SU-DHL-6 (cell line): Measurements from ENCODE around the gene RIMBP2.

Experiments used
- CTCF ChIP-seq: fragments of 200-600 bp; sonication (generic); IDR thresholded peaks from one replicate; pipeline ENCODE4 v1.5.1; 2017; ENCODE audit warnings: antibody characterized with exemption, mild to moderate bottlenecking, low read length, moderate library complexity; ENCODE audit not compliant: insufficient read depth, poor library complexity, severe bottlenecking
- EZH2phosphoT487 ChIP-seq: fragments of 200-600 bp; sonication (generic), shearing (Covaris generic); conservative IDR thresholded peaks from 2 replicates; pipeline ENCODE4 v1.6.1; 2018; ENCODE audit warnings: mild to moderate bottlenecking, antibody characterized with exemption, low read length, moderate library complexity, mixed read lengths

DNA sequence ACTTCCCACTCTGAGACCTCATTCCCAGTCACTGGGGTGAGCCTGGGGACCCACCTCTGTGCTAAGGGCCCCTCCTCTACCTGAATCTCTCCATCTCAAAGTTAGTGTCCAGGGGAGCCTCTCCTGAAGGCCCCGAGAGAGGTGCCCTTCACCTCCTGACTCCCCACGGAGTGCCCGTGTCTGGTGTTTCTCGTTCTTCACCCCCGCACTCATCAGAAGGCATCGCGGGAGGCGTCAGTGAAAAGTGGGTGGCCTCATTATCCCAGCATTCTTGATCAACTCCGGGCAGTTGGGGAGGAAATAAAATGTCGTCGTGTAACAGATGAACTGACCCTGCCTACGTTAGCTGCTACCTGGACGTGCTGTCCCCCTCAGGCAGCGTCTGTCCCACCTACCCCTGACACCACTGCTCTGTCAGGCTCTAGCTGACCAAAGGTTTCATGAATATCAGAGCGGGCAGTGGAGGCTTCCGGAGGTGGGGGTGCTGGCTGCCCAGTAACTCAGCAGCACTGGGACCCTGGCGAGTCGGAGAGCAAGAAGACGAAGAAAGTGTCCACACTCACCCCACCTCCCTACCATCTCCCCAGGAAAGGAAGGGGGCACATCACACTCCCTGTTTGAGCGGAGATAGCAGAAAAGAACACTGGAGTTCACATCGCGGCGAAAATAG is 275.6 kb downstream of the RIMBP2 start:
- no peak for TF ChIP-seq CTCF
- TF ChIP-seq EZH2phosphoT487: no peak
